Nucleus accumbens (tissue), 56 donors: Measurements from ENCODE around the gene CYTH3.

Experiments used
- DNase-seq, 56 donors: peaks; one replicate each; lab custom pipeline; 2025; lab: John Stamatoyannopoulos, UW

CYTH3 gene

GRCh38 chr7:6169805-6170520 is 102.5 kb downstream of the CYTH3 start:
- no peak for DNase-seq

GRCh38 chr7:6168477-6168868 is 104.0 kb downstream of the CYTH3 start:
- DNase-seq = no peak

- DNase-seq = no peak
Measured at GRCh38 chr7:6167587-6168476, 104.6 kb downstream of the CYTH3 start.

- no peak for DNase-seq
Measured at GRCh38 chr7:6167004-6167551, 105.3 kb downstream of the CYTH3 start.

GRCh38 chr7:6166443-6166891 is 106.0 kb downstream of the CYTH3 start:
- no peak for DNase-seq

- DNase-seq = no peak
Measured at GRCh38 chr7:6165521-6166320, 106.7 kb downstream of the CYTH3 start.

GRCh38 chr7:6165075-6165474 is 107.3 kb downstream of the CYTH3 start:
- DNase-seq = no peak

GRCh38 chr7:6164491-6164890 is 107.9 kb downstream of the CYTH3 start:
- no peak for DNase-seq

- DNase-seq = no peak
Measured at GRCh38 chr7:6164010-6164409, 108.4 kb downstream of the CYTH3 start.

GRCh38 chr7:6163402-6163801 is 109.0 kb downstream of the CYTH3 start:
- DNase-seq = no peak

GRCh38 chr7:6162650-6163366 is 109.6 kb downstream of the CYTH3 start:
- no peak for DNase-seq

GRCh38 chr7:6162331-6162620 is 110.1 kb downstream of the CYTH3 start:
- no peak for DNase-seq

- no peak for DNase-seq
Measured at GRCh38 chr7:6161463-6162330, 110.7 kb downstream of the CYTH3 start.

- peak in 32 of 56 donors; percentile 10 to 53 (median 28) for DNase-seq
Measured at GRCh38 chr7:6160191-6160623, 112.2 kb downstream of the CYTH3 start.

- no peak for DNase-seq
Measured at GRCh38 chr7:6159524-6160031, 112.8 kb downstream of the CYTH3 start.

- DNase-seq = no peak
Measured at GRCh38 chr7:6159097-6159483, 113.3 kb downstream of the CYTH3 start.

- peak in 35 of 56 donors; percentile 18 to 70 (median 39) for DNase-seq
Measured at GRCh38 chr7:6158424-6159096, 113.9 kb downstream of the CYTH3 start.

GRCh38 chr7:6157685-6158423 is 114.6 kb downstream of the CYTH3 start:
- no peak for DNase-seq
